K562 treated with DMSO at 1 percent for 12 hours (cell line): ENCODE measurements around the gene FBXW12. TPM values are rescaled to one million over a fixed set of nuclear protein-coding genes. Genes with fewer than 3 reads are reported as not detected.

Experiments used
- total RNA-seq: library from RNA; unstranded; fragments of 300-600 nt; gene quantifications from 2 replicates; pipeline ENCODE4 v1.2.3, GENCODE V29; 2022; ENCODE audit not compliant: insufficient read depth

The FBXW12 gene, protein sequence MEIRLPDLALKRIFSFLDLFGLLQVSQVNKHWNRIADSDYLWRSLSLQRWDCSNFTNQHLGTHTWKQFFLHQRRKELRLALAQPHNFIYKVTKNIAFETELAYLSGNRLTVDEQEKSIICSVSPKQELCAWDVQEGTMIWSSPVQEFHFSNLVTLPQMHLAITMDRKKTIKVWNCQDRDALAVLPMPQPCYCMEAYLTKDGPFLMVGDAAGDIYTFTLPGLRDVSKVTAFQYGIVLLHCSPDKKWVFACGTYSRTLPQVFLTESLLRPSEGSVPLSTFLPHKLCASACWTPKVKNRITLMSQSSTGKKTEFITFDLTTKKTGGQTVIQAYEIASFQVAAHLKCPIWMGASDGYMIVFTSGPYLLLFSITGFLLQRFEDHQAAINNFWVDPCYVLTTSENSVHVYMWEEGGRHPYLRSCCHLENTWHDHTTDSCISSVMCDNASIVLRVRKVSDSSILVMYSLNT
- total RNA-seq = not detected in 2 replicates

DNA sequence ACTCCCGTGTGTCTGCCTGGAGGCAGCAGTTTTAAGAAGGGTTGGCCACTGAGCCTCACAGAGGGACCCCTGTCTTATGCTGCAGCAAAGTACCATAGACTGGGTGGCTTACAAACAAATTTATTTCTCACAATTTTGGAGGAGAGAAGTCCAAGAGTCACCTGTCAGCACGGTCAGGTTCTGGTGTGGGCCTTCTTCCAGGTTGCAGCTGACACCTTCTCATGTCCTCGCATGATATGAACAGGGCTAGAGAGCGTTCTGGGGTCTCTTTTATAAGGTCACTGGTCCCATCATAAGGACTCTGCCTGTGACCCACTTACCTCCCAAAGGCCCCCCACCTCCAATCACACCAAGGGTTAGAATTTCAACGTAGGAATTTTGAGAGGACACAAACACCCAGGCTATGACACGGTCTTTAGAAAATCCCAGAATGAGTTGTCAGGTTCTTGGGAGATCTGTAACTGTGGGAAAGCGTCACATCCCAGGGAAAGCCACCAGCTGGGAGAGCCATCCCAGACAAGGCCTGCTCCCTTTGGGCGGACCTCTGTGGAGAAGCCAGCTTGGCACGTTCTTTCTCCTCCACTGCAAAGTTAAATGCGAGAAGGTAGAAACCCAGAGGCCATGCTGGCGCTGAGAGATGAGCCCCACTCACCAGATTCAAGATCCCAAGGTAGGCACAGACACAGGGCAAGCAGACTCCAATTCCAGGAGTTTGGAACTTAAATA, at the start of gene FBXW12:
TSS of gene FBXW12 (plus strand) at position 569 of the 726 bp plus-strand sequence. CDS start 549 bp downstream, outside the sequence.

DNA sequence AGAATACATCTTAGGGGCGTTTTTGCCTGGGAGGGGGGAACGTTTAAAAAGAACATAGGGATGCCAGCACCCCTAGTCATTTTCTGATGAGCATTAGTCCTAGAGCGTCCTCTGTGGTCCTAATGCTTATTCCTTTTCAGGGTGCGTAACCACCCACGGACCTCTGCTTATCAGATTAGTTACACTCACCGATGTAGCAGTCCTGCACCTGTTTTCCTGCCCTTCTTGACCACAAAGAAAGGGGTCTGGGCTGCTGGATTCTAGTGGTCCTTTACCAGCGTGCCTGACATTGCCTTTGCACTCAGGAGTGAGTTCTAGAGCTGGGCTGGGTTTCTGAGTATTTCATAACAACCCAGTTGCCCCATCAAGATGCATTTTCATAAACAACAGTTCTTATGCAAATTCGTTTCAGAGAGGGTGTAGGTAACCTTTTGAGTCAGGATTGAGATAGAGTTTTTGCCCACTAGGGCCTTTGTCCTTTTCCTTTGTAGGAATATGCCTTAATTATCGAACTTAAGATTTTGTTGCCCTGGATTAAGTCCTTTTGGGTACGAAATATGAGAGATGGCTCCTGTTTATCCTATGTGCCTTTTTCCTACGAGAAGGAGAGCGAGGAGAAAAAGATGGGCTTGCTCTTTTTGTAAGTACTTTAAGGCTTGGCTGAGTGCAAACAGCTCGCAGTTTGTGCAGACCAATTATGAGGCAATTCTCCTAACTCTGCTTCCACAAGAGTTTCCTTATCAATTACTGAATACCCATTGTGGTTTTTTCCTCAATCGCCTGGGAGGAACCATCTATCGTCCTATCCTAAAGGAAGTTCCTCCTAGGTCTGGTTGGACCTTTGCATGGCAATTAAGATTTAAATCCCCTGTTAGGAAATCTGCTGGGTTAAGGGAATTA, 38.4 kb upstream of the FBXW12 start, which contains the start of gene SPINK8:
TSS of gene SPINK8 (minus strand) at position 316 of the 900 bp plus-strand sequence. CDS start 5,320 bp downstream, outside the sequence.

DNA sequence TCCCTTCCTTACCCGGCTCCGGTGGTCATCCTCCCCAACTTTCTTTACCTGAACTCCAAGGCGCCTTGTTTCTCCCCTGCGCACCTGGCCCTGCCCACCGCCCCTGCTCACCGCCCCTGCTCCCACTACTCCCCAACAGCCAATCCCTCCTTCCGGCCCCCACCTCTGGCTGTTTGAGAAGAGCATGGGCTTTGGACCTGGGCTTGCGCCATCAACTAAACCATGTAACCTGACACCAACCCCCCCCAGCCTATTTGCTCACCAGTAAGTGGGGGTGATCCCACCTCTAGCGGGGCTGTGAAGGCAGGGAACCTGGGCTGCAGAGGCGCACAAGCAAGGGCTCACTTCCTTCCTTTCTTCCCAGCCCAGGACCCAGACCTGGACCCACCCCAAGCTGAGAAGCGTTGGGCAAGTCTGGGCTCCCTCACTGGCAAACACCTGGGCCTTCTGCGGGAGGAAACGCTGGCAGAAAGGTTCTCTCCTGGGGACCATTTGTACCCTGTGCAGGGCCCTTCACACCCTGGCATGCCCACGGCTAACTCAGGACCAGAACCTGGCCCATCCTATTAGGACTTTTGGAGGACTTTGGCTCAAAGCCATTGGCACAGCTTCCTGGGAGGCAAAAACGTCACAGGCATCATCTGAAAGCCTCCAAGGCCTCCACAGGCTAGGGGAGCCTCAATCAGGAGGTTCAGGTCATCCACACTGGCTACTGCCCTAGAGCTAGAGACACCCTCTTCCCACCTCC, 58.1 kb downstream of the FBXW12 start, which contains the start of gene PLXNB1:
TSS of gene PLXNB1 (minus strand) at position 127 of the 748 bp plus-strand sequence. CDS start 5,475 bp downstream, outside the sequence.

DNA sequence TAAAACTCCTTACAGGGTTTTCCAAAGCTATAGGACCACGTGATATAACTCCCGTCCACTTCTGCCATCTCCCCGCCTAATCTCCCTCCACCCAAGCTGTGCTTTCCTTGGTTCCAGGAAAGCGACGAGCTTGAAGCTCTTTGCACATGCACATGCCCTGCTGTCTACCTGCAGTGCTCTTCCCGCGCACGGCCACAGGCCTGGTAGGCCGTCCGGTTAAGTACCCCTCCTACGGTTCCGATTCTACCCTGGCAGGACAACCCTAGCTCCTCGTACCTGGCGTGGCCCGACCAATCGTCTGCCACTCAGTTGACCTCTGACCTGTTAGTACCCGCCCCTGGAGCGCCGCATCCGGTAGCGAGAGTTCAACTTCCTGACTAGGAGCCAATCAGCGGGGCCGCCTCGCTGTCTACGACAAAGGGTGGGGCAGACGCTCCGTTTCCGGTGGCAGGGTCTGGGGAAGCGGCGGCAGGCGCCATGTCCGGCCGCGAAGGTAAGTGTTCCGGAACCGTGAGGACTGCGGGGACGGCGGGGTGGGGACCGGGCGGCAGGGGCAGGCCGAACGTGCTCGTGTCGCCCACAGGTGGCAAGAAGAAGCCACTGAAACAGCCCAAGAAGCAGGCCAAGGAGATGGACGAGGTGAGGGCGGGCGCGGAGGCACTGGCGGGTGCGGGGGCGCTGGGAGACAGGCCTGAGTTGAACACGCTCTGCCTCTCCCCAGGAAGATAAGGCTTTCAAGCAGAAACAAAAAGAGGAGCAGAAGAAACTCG, 68.0 kb downstream of the FBXW12 start, which contains the start of the genes CCDC51 and TMA7:
TSS of gene CCDC51 (minus strand) at position 300 of the 770 bp plus-strand sequence. CDS start 4,991 bp downstream, outside the sequence.
TSS of gene TMA7 (plus strand) at position 438 of the 770 bp plus-strand sequence. CDS start at position 478, 40 bp downstream.

Other genes starting within 250 kb of the FBXW12 start
- gene CDC25A, start 183.8 kb upstream of the FBXW12 start, total RNA-seq = 15.0 and 36.6 TPM in 2 replicates
- not detected in 2 replicates for gene CAMP, start 148.7 kb upstream of the FBXW12 start, total RNA-seq
- gene ZNF589, start 131.1 kb upstream of the FBXW12 start, total RNA-seq = 4.0 and 13.0 TPM in 2 replicates
- 18.5 and 26.2 TPM in 2 replicates for gene NME6, start 70.9 kb upstream of the FBXW12 start, total RNA-seq
- gene SPINK8, start 38.6 kb upstream of the FBXW12 start, total RNA-seq = not detected in 2 replicates
- 3.1 and 19.1 TPM in 2 replicates for gene PLXNB1, start 57.9 kb downstream of the FBXW12 start, total RNA-seq
- 10.2 and 11.5 TPM in 2 replicates for gene CCDC51, start 67.9 kb downstream of the FBXW12 start, total RNA-seq
- 184 and 233 TPM in 2 replicates for gene TMA7, start 68.0 kb downstream of the FBXW12 start, total RNA-seq
- gene ATRIP, start 74.5 kb downstream of the FBXW12 start, total RNA-seq = 4.0 and 6.0 TPM in 2 replicates
- gene SHISA5, start 132.0 kb downstream of the FBXW12 start, total RNA-seq = 86.7 and 106 TPM in 2 replicates
- gene PFKFB4, start 184.6 kb downstream of the FBXW12 start, total RNA-seq = 5.8 and 9.7 TPM in 2 replicates
- not detected in 2 replicates for gene UCN2, start 191.6 kb downstream of the FBXW12 start, total RNA-seq
- 3.9 and 4.3 TPM in 2 replicates for gene COL7A1, start 223.1 kb downstream of the FBXW12 start, total RNA-seq
- 312 and 325 TPM in 2 replicates for gene UQCRC1, start 237.4 kb downstream of the FBXW12 start, total RNA-seq
- not detected in 2 replicates for gene TMEM89, start 249.6 kb downstream of the FBXW12 start, total RNA-seq